ENCODE data around the gene MEGF8. TPM values are rescaled to one million over a fixed set of nuclear protein-coding genes. Genes with fewer than 3 reads are reported as not detected.
A peak's percentile ranks its signal among the peaks of the same experiment; 100 is the strongest.

The MEGF8 gene
- total and polyA plus RNA-seq, 9 of the 15 experiments (the other 6 are each of a cell fraction or from before 2014, with no cell fraction given) = 0.28 to 13.1 (median 3.0) TPM

DNA sequence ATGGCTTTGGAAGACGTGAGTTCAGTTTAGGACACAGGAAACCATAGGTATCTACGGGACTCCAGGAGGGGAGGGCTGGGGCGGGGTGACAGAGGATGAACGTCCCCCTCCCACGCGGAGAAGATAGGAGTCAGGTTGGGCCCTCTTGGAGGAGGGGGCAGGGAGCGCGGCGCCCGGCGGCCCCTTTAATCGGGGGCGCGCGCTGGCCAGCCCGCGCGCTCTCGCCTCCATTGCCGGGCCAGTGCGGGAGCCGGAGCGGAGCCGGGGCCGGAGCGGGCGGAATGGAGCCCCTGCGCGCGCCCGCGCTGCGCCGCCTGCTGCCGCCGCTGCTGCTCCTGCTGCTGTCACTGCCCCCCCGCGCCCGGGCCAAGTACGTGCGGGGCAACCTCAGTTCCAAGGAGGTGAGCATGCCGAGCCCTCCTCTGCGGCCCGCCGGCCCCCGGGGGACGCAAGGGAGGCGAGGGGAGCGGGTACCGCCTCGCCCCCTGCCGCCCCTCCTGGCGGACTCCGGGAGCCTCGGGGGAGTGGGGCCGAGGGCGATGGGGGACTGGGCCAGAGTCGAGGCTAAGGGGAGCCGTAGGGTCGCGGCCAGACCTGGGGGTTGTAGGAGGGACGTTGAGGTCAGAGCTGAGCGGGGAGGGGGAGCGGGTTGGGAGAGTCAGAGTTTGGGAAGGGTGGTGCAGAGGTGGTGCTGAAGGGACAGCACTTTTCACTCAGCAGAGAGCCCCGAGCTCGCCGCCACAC, 12.2 kb upstream of the MEGF8 start, which contains the start of gene TMEM145 (continued):
- TF ChIP-seq, protein P1, sequence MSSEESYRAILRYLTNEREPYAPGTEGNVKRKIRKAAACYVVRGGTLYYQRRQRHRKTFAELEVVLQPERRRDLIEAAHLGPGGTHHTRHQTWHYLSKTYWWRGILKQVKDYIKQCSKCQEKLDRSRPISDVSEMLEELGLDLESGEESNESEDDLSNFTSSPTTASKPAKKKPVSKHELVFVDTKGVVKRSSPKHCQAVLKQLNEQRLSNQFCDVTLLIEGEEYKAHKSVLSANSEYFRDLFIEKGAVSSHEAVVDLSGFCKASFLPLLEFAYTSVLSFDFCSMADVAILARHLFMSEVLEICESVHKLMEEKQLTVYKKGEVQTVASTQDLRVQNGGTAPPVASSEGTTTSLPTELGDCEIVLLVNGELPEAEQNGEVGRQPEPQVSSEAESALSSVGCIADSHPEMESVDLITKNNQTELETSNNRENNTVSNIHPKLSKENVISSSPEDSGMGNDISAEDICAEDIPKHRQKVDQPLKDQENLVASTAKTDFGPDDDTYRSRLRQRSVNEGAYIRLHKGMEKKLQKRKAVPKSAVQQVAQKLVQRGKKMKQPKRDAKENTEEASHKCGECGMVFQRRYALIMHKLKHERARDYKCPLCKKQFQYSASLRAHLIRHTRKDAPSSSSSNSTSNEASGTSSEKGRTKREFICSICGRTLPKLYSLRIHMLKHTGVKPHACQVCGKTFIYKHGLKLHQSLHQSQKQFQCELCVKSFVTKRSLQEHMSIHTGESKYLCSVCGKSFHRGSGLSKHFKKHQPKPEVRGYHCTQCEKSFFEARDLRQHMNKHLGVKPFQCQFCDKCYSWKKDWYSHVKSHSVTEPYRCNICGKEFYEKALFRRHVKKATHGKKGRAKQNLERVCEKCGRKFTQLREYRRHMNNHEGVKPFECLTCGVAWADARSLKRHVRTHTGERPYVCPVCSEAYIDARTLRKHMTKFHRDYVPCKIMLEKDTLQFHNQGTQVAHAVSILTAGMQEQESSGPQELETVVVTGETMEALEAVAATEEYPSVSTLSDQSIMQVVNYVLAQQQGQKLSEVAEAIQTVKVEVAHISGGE (CRISPR knock-in tag; IDR thresholded peaks at IDR 0.05) = peak in 1 of 3 experiments; percentile 65; a peak in 1 of 6 replicates
- no peak for TF ChIP-seq ZNF316 (IDR thresholded peaks at IDR 0.05)

DNA sequence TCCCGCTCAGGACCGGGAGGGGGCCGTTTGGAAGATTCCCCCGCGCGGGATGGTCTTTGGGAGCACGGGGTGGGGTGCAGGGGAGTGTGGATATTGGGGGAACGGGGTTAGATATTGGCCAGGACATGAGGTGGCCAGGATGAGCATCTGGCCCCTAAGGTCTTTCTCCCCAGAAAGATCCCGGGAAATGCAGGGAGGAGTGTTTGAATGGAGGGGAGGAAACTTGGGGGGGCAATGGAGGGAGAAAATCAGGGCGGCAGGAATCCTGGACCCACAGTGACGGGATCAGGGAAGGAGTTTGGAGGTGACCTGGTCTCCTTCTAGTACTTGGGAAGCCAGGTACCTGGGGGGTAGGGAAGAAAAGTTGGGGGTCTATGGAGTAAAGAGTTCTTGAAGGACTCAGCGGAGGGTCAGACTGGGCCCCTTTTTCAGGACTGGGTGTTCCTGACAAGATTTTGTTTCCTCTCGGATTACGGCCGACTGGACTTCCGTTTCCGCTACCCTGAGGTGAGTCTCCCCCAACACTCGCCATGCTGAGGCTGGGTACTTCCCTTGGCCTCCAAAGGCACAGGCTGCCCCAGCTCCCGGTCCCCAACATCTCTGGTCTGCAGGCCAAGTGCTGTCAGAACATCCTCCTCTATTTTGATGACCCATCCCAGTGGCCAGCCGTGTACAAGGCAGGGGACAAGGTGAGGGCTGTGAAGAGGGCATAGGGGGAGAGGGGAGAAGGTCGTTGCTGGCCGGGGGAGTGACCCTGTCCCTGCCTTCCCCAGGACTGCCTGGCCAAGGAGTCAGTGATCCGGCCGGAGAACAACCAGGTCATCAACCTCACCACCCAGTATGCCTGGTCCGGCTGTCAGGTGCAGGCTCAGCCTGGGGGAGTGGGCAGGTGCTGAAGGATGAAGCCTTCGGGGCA, 11.3 kb upstream of the MEGF8 start:
- Histone ChIP-seq H3K4me3 (peak overlapping the region; percentile 51; the same call in 1 of the 2 replicates), H3K4me1 (replicated peaks in 1 of 2; ENCODE audit: control insufficient read depth in 2 of 2, insufficient read depth in 2 of 2, low read length in 2 of 2) (peaks cover 15 to 53% of the 10 kb centered on the region in 2 experiments; a peak in 3 of 5 replicates), H3K27me3 (ENCODE audit: control insufficient read depth in 2 of 2, insufficient read depth in 2 of 2, low read length in 2 of 2) (no peaks in the 10 kb centered on the region), H2AFZ (ENCODE audit: low read depth, low read length) (no peak overlapping the region), H4K20me1 (replicated peaks; ENCODE audit: control insufficient read depth, insufficient read depth, low read length) (no peaks in the 10 kb centered on the region), H3K4me2 (ENCODE audit: insufficient read depth, low read length) (peak overlapping the region; percentile 72; the same call in 1 of the 2 replicates), H3K9me3 (replicated peaks; ENCODE audit: control insufficient read depth, insufficient read depth, low read depth, low read length) (no peaks in the 10 kb centered on the region), H3K9ac (ENCODE audit: insufficient read depth in 1 of 2, low read depth in 2 of 2, low read length in 2 of 2) (peak overlapping the region in 1 of 2 experiments; percentile 88; a peak in 2 of 4 replicates), H3K36me3 (ENCODE audit: control insufficient read depth, insufficient read depth, low read length) (no peaks in the 10 kb centered on the region), H3K27ac (ENCODE audit: extremely low read depth, low read depth, low read length) (no peak overlapping the region), H3K79me2 (ENCODE audit: control insufficient read depth, insufficient read depth, low read length) (no peaks in the 10 kb centered on the region), H3K9me1 (ENCODE audit: control insufficient read depth, insufficient read depth, low read length) (no peaks in the 10 kb centered on the region)
- BruUV-seq (replicated peaks) = no TSS peak
- CTCF ChIA-PET (ENCODE audit: low intra/inter-chr PET ratio) = interaction anchor here (0.9 kb wide), 1 partner anchor 11 kb away, joined by 4 read pairs; no protein-coding TSS in a partner anchor
- in situ Hi-C loops (cut with MboI) (no loop called here), intact Hi-C loops (cut with micrococcal nuclease) (no loop called here)
- FAIRE-seq (no peak), ATAC-seq (no peak), DNase-seq (ENCODE audit: extremely low read depth in 1 of 4, low spot score in 3 of 4) (no peak)
- POLR2A ChIA-PET = interaction anchor here (0.6 to 1.0 kb wide), 3 partner anchors 11 to 338 kb away, joined by 3 to 4 read pairs (median 3); partner anchors contain the start of gene PAFAH1B3
- WGBS (ENCODE audit: insufficient coverage, low coverage, missing lambda C conversion rate) = 24% methylated on average over 23 of the region's 26 CpGs
- TF ChIP-seq, protein P2, sequence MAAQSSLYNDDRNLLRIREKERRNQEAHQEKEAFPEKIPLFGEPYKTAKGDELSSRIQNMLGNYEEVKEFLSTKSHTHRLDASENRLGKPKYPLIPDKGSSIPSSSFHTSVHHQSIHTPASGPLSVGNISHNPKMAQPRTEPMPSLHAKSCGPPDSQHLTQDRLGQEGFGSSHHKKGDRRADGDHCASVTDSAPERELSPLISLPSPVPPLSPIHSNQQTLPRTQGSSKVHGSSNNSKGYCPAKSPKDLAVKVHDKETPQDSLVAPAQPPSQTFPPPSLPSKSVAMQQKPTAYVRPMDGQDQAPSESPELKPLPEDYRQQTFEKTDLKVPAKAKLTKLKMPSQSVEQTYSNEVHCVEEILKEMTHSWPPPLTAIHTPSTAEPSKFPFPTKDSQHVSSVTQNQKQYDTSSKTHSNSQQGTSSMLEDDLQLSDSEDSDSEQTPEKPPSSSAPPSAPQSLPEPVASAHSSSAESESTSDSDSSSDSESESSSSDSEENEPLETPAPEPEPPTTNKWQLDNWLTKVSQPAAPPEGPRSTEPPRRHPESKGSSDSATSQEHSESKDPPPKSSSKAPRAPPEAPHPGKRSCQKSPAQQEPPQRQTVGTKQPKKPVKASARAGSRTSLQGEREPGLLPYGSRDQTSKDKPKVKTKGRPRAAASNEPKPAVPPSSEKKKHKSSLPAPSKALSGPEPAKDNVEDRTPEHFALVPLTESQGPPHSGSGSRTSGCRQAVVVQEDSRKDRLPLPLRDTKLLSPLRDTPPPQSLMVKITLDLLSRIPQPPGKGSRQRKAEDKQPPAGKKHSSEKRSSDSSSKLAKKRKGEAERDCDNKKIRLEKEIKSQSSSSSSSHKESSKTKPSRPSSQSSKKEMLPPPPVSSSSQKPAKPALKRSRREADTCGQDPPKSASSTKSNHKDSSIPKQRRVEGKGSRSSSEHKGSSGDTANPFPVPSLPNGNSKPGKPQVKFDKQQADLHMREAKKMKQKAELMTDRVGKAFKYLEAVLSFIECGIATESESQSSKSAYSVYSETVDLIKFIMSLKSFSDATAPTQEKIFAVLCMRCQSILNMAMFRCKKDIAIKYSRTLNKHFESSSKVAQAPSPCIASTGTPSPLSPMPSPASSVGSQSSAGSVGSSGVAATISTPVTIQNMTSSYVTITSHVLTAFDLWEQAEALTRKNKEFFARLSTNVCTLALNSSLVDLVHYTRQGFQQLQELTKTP (IDR thresholded peaks at IDR 0.05; ENCODE audit: low read depth in 1 of 2, partially characterized antibody in 2 of 2) = peak in 1 of 2 experiments; percentile 1
- 0 out of 2 replicates have a peak, but pooled peaks have one; percentile 71 for TF ChIP-seq MIER1 (IDR thresholded peaks at IDR 0.05; ENCODE audit: low read depth)
- no peak for TF ChIP-seq SLC30A9 (CRISPR knock-in tag; IDR thresholded peaks at IDR 0.05)
- no peak for TF ChIP-seq SNRNP70 (optimal IDR thresholded peaks at IDR 0.05; ENCODE audit: low read depth, low read length)

Data from K562 (cell line).